HepG2 (cell line): ENCODE data around the gene ZNF511. TPM values are rescaled to one million over a fixed set of nuclear protein-coding genes. Genes with fewer than 3 reads are reported as not detected.

Experiments
- ELF1 ChIP-seq: sonication (generic); formaldehyde crosslinking; IDR thresholded peaks from 2 replicates; pipeline ENCODE4 v1.4.0; 2020; ENCODE audit warnings: missing genetic modification reagents
- ETV5 ChIP-seq: IDR thresholded peaks from 2 replicates; pipeline ENCODE4 v1.6.1; 2018; ENCODE audit warnings: missing biosample characterization, missing genetic modification reagents, inconsistent platforms, borderline replicate concordance
- FOXJ3 ChIP-seq: sonication (generic); formaldehyde crosslinking; IDR thresholded peaks from 2 replicates; pipeline ENCODE4 v1.4.0; 2020; ENCODE audit warnings: missing genetic modification reagents, mild to moderate bottlenecking, borderline replicate concordance
- HIC2 ChIP-seq: sonication (generic); formaldehyde crosslinking; IDR thresholded peaks from 2 replicates; pipeline ENCODE4 v1.9.0; 2022; ENCODE audit warnings: low read depth, missing genetic modification reagents
- MAFK ChIP-seq, 2 experiments: IDR thresholded peaks in 1 of 2; conservative IDR thresholded peaks in 1 of 2; 2 replicates each; pipeline ENCODE4 v1.6.1; 2011; ENCODE audit warnings: improper control_type of control experiment in 2 of 2, low read length in 2 of 2
- NKX3-1 ChIP-seq: sonication (generic); formaldehyde crosslinking; IDR thresholded peaks from 2 replicates; pipeline ENCODE4 v1.5.0; 2020; ENCODE audit warnings: missing genetic modification reagents
- PBX2 ChIP-seq: IDR thresholded peaks from 2 replicates; pipeline ENCODE4 v1.6.1; 2016; ENCODE audit warnings: control low read depth
- RXRA ChIP-seq: sonication (generic); formaldehyde crosslinking; IDR thresholded peaks from 2 replicates; pipeline ENCODE4 v1.5.1; 2020; ENCODE audit warnings: missing genetic modification reagents
- TEAD2 ChIP-seq: sonication (generic); formaldehyde crosslinking; IDR thresholded peaks from 2 replicates; pipeline ENCODE4 v1.9.0; 2021; ENCODE audit warnings: missing genetic modification reagents
- ZBTB38 ChIP-seq: sonication (generic); formaldehyde crosslinking; IDR thresholded peaks from 2 replicates; pipeline ENCODE4 v1.5.1; 2020; ENCODE audit warnings: mild to moderate bottlenecking, missing genetic modification reagents
- ZMYM2 ChIP-seq: sonication (generic); formaldehyde crosslinking; IDR thresholded peaks from 2 replicates; pipeline ENCODE4 v1.8.0; 2022; ENCODE audit warnings: mild to moderate bottlenecking, missing genetic modification reagents
- ZNF362 ChIP-seq: sonication (generic); formaldehyde crosslinking; IDR thresholded peaks from 2 replicates; pipeline ENCODE4 v1.4.0; 2020; ENCODE audit warnings: missing genetic modification reagents, mild to moderate bottlenecking, borderline replicate concordance
- ZNF510 ChIP-seq: sonication (generic); formaldehyde crosslinking; IDR thresholded peaks from 2 replicates; pipeline ENCODE4 v1.4.0; 2020; ENCODE audit warnings: low read depth, mild to moderate bottlenecking, missing genetic modification reagents
- ZNF646 ChIP-seq: sonication (generic); formaldehyde crosslinking; IDR thresholded peaks from 2 replicates; pipeline ENCODE4 v1.9.0; 2021; ENCODE audit warnings: mild to moderate bottlenecking, missing genetic modification reagents
- ZNF7 ChIP-seq: IDR thresholded peaks from 2 replicates; pipeline ENCODE4 v1.6.1; 2016; ENCODE audit warnings: missing biosample characterization, missing genetic modification reagents
- ZNF709 ChIP-seq: sonication (generic); formaldehyde crosslinking; IDR thresholded peaks from 2 replicates; pipeline ENCODE4 v1.5.0; 2020; ENCODE audit warnings: mild to moderate bottlenecking, missing genetic modification reagents
- ZSCAN5A ChIP-seq: sonication (generic); formaldehyde crosslinking; IDR thresholded peaks from 2 replicates; pipeline ENCODE4 v1.8.0; 2022; ENCODE audit warnings: mild to moderate bottlenecking, missing genetic modification reagents, borderline replicate concordance
- polyA plus RNA-seq, 8 experiments: library from polyadenylated mRNA; depleted of rRNA in 3 of 8; stranded (reverse) in 7 of 8; unstranded in 1 of 8; fragments of >200 nt; fragmentation: Illumina TruSeq in 4 of 8; extraction: Trizol in 4 of 8; gene quantifications; 2 replicates each; pipeline versions ENCODE4 v1.2.1 to v1.2.3, GENCODE V29; 2011 to 2016; ENCODE audit warnings: low read depth in 4 of 8, missing spikeins in 1 of 8, mixed read lengths in 1 of 8; ENCODE audit not compliant: insufficient read depth in 1 of 8
- total RNA-seq, 5 experiments: library from RNA; depleted of rRNA; stranded (reverse); fragments of >200 nt; fragmentation: Illumina TruSeq; extraction: Trizol; gene quantifications; 2 replicates each; pipeline ENCODE4 v1.2.3, GENCODE V29; 2016; ENCODE audit warnings: low read depth in 1 of 5

The ZNF511 gene
- total and polyA plus RNA-seq, 2 of the 13 experiments (the other 11 are each of a cell fraction or from before 2014, with no cell fraction given) = 35.6 to 66.4 TPM

- TF ChIP-seq PBX2 (CRISPR knock-in tag) (no peak), MAFK (conservative IDR thresholded peaks at IDR 0.05 in 1 of 2, IDR thresholded peaks at IDR 0.05 in 1 of 2; ENCODE audit: low read length in 2 of 2) (no peak), ZMYM2 (CRISPR knock-in tag) (no peak), RXRA (CRISPR knock-in tag) (peak; percentile 58), HIC2 (CRISPR knock-in tag) (no peak), ELF1 (no peak), ZBTB38 (no peak), ZNF362 (CRISPR knock-in tag) (peak; percentile 86), ETV5 (CRISPR knock-in tag) (no peak), FOXJ3 (CRISPR knock-in tag) (no peak), ZNF510 (CRISPR knock-in tag) (no peak), ZNF646 (CRISPR knock-in tag) (peak; percentile 27; the same call in 1 of the 2 replicates), NKX3-1 (no peak), TEAD2 (CRISPR knock-in tag) (no peak), ZNF709 (peak; percentile 42; the same call in 1 of the 2 replicates), ZSCAN5A (no peak), ZNF7 (CRISPR knock-in tag) (no peak)
Measured at GRCh38 chr10:133347710-133348517, 39.2 kb downstream of the ZNF511 start (continued).
